GM19043 (cell line): ENCODE results near the gene UNC13B.

ENCODE experiments used
- ATAC-seq: cut with Tn5 transposase; IDR thresholded peaks from one replicate; pipeline ENCODE4 v1.9.1; 2021; ENCODE audit warnings: low read depth; ENCODE audit not compliant: unreplicated experiment

UNC13B gene

GRCh38 chr9:35272989-35273388 lies 111.2 kb downstream of the UNC13B start:
- no peak for ATAC-seq

GRCh38 chr9:35273591-35273990 lies 111.8 kb downstream of the UNC13B start:
- ATAC-seq, result no peak

- no peak for ATAC-seq
Measured at GRCh38 chr9:35274993-35275392, 113.2 kb downstream of the UNC13B start.

- ATAC-seq, result no peak
Measured at GRCh38 chr9:35277171-35277520, 115.3 kb downstream of the UNC13B start.

GRCh38 chr9:35277628-35278359 lies 116.0 kb downstream of the UNC13B start:
- ATAC-seq, result no peak

- no peak for ATAC-seq
Measured at GRCh38 chr9:35279946-35280345, 118.1 kb downstream of the UNC13B start.

GRCh38 chr9:35280399-35280798 lies 118.6 kb downstream of the UNC13B start:
- no peak for ATAC-seq

GRCh38 chr9:35285731-35286130 lies 123.9 kb downstream of the UNC13B start:
- no peak for ATAC-seq

GRCh38 chr9:35286381-35286780 lies 124.6 kb downstream of the UNC13B start:
- ATAC-seq, result no peak

- no peak for ATAC-seq
Measured at GRCh38 chr9:35287987-35288632, 126.3 kb downstream of the UNC13B start.

GRCh38 chr9:35288778-35289177 lies 127.0 kb downstream of the UNC13B start:
- ATAC-seq, result no peak

GRCh38 chr9:35293376-35293964 lies 131.7 kb downstream of the UNC13B start:
- no peak for ATAC-seq

- ATAC-seq, result no peak
Measured at GRCh38 chr9:35294066-35294465, 132.3 kb downstream of the UNC13B start.

GRCh38 chr9:35294556-35294955 lies 132.7 kb downstream of the UNC13B start:
- ATAC-seq, result no peak

GRCh38 chr9:35295369-35296036 lies 133.7 kb downstream of the UNC13B start:
- ATAC-seq, result no peak

- ATAC-seq, result no peak
Measured at GRCh38 chr9:35303567-35303966, 141.8 kb downstream of the UNC13B start.

- ATAC-seq, result no peak
Measured at GRCh38 chr9:35306283-35306682, 144.5 kb downstream of the UNC13B start.

GRCh38 chr9:35308316-35308715 lies 146.5 kb downstream of the UNC13B start:
- ATAC-seq, result no peak

GRCh38 chr9:35311891-35312639 lies 150.3 kb downstream of the UNC13B start:
- ATAC-seq, result no peak

GRCh38 chr9:35313460-35313859 lies 151.7 kb downstream of the UNC13B start:
- no peak for ATAC-seq

- ATAC-seq, result no peak
Measured at GRCh38 chr9:35313916-35314315, 152.1 kb downstream of the UNC13B start.
